ENCODE results near the gene TMEM269. TPM values are rescaled to one million over a fixed set of nuclear protein-coding genes. Genes with fewer than 3 reads are reported as not detected.
"Not testable (repeated sequence)": the region's sequence is repeated elsewhere in the genome, so short reads cannot be mapped to it uniquely, and the experiment has no call there.

Gene TMEM269
- polyA plus RNA-seq, 3 donors = 0.05 TPM; not detected in 2

DNA sequence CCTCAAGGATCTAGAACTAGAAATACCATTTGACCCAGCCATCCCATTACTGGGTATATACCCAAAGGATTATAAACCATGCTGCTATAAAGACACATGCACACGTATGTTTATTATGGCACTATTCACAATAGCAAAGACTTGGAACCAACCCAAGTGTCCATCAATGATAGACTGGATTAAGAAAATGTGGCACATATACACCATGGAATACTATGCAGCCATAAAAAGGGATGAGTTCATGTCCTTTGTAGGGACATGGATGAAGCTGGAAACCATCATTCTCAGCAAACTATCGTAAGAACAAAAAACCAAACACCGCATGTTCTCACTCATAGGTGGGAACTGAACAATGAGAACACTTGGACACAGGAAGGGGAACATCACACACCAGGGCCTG, 30.0 kb downstream of the TMEM269 start:
- not testable (repeated sequence) for H3K27ac ChIP-seq (ENCODE audit: low read depth, low read length)
- 83 to 100% (median 100%) methylated on average over 1 to 3 of the region's 3 CpGs for WGBS, 3 donors

DNA sequence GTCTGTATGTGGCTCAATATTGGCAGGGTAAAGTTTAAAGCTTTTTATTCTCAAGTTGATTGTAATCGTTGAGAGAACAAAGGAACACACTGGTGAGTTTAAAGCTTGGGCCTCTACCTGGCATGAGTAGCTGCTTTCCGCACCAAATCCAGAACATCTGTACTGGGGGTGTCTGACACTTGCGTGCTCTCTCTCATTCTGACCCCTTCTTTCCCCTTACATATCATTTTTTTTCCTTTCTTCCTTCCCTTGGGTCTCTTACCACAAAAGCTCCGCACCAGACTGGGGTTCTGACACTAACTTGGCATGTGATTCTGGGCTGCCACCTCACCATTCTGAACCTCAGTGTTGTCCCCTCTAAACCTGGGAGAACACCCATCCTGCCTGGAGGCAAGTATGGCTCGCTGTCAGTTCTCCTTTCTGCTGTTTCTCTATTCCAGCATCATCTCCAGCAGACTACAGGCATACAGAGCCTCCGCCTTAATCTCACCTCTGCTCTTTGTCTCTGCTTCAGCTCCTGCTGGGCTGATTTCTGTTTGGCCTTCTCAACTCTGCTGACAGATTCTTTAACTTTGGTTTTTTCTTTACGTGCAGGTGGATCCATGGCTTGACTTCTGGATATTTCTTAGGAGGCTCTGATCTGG, 31.3 kb downstream of the TMEM269 start:
- H3K27ac ChIP-seq (ENCODE audit: low read depth, low read length) = no peak overlapping the region
- 25 to 43% (median 27%) methylated on average over 7 of the region's 7 CpGs for WGBS, 3 donors

DNA sequence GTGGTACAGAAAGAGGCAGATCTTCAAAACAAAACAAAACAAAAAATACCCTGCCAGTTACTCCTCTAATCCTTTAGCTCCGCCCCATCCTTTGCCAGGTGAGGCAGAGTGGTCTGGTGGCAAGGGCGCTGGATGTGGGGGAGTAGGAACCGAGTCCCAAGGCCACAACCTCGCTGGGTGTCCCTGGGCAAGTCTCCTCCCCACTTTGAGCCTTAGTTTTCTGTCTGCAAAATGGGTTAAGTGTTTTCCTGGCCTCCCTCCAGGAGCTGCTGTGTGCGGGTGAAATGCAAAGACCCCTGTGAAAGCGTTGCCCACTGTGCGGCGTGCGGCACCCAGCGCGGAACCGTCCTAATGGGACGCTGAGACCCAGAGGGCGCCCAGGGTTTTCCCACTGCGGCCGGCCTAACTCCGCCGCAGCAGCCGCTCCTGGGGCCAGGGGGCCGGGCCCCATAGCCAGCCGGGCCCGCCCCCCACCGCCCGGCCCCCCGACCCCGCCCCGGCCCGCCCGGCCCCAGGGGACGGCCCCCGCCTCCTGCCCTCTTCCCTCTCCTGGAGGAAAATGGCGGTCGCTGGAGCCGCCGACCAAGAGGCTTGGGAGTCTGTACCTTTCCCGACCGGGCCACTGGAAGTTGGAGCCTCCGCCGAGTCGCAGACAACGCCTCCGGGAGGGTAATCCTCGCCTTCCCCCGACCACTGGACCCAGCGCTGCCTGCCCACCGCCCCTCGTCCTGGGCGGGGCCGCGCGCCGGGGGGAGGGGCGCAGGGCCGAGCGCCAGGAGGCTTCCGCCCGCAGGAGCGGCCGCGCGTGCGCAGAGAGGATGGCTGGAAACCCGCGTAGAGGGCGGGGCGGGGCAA, 32.0 kb downstream of the TMEM269 start, which contains the start of the genes ERMAP and SVBP:
ERMAP (plus strand) TSS at position 538 of the 855 bp plus-strand sequence. CDS start 13,327 bp downstream, outside the sequence.
SVBP (minus strand) TSS at position 813 of the 855 bp plus-strand sequence. CDS start 853 bp downstream, outside the sequence.
- 1% methylated on average over 51 to 66 of the region's 66 CpGs for WGBS, 3 donors
- H3K27ac ChIP-seq (ENCODE audit: low read depth, low read length) = peak within 1 kb of the TSS; percentile 19

DNA sequence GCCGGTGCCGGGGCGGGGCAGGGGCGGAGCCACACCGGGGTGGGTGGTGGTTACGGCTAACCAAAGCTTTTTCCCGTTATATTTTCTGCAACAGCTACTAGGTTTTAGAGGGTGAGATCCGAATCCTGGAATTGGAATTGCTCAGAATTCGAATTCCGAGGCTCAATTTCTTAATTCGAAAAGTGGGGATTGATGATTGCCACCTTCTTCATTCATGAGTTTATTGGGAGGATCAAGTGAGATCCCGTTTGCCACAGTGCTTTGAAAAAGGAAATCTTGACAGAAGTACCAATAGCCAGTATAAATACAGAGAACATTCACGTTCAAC, 32.6 kb downstream of the TMEM269 start:
- H3K27ac ChIP-seq (ENCODE audit: low read depth, low read length) = no peak overlapping the region
- 0 to 2% (median 0%) methylated on average over 13 of the region's 13 CpGs for WGBS, 3 donors

DNA sequence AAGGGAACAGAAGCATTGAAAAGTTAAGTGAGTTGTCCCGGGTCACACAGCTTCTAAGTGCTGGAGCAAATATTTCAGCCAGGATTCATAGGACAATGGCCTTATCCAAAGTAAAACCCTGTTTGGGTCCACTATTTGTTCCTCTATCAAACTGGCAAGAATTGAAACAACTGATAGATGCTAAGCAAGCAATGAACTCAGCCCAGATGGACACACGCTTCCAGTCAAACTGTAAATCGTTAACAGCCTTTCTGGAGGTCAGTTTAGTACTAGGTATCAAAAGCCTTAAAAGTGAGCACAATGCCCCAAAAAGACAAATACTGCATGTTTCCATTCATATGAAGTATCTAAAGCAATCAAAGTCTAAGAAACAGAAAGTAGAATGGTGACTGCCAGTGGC, 33.2 kb downstream of the TMEM269 start:
- 52 to 94% (median 91%) methylated on average over 3 of the region's 3 CpGs for WGBS, 3 donors
- no peak overlapping the region for H3K27ac ChIP-seq (ENCODE audit: low read depth, low read length)

DNA sequence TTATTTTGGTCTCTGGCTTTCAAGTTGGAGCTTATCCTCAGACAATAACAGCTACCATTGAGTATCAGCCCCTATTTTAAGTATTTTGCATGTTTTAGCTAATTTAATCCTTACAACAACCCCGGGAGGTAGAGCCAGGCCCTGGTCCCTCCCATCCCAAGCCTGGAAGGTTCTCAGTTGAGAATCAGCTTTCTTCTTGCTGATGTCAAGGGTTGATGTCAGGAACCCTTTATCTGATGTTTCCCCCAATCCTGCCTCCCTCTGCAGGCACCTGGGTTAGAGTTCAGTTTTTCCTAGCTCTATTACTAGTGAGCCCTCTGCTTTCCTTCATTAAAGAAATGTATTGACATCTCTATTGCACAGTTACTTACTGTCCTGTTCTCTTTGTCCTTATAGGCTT, 36.0 kb downstream of the TMEM269 start:
- 71 to 78% (median 76%) methylated on average over 1 of the region's 1 CpG for WGBS, 3 donors
- no peak overlapping the region for H3K27ac ChIP-seq (ENCODE audit: low read depth, low read length)

DNA sequence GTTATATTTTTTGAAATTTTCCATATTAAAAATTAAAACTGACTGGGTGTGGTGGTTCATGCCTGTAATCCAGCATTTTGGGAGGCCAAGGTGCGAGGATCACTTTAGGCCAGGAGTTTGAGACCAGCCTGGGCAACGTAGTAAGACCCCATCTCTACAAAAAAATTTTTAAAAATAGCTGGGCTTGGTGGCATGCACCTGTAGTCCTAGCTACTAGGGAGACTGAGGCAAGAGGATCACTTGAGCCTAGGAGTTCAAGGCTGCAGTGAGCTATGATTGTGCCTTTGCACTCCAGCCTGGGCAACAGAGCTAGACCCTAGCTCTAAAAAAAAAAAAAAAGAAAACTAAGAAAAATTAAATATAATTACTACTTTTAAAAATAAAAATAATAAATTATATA, 36.9 kb downstream of the TMEM269 start:
- no peak overlapping the region for H3K27ac ChIP-seq (ENCODE audit: low read depth, low read length)
- WGBS, 3 donors = 94 to 100% (median 96%) methylated on average over 2 of the region's 2 CpGs

DNA sequence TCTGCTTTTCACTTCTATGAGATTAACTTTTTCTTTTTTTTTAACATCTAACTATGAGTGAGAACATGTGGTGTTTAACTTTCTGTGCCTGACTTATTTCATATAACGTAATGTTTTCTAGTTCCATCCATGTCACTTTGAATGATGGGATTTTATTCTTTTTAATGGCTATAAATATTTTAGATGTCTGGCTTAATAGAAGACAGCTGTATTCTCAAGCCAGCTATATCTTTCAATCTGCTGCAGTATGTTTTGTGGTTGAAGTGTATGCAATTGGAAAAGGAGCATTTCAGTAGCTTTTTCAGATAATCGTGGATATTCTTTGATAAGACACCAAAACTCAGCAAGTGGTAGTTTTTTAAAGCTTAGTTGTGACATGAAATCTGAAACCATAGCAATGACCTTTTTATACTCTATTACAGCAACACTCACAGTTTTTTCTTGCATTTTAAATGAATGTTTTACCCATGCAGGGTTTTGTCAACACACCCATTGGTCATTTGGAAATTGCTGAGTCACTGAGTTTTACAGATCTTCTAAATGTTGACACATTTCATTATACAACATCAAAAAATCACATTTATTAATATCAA, 38.1 kb downstream of the TMEM269 start:
- no peak overlapping the region for H3K27ac ChIP-seq (ENCODE audit: low read depth, low read length)
- WGBS, 3 donors = 55 to 68% (median 57%) methylated on average over 2 of the region's 2 CpGs

DNA sequence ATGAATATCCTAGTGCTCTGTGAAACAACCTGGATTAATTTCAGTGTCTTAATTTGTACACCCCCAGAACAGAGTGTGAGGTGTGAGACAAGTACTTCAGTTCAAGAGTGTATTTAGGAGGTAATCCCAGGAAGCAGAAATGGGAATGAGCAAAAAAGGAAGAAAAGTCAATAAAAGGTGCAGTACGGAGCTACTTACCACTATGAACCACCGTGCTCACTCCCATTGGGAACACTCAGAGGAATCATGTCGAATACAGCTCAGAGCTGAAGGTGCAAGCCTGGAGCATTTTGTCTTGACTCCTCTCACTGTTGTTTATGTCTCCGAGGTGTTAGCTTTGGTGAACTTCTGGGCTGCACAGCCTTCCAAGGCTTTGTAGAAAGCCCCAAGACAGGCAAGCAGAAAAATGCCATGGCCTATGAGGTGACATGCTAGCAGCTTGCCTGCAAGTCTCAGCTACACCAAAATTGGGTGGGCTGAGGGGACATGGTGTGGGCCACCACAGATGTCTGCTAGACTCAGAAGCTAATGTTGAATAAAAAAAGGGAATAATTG, 39.8 kb downstream of the TMEM269 start:
- no peak overlapping the region for H3K27ac ChIP-seq (ENCODE audit: low read depth, low read length)
- 92 to 98% (median 95%) methylated on average over 4 of the region's 4 CpGs for WGBS, 3 donors

DNA sequence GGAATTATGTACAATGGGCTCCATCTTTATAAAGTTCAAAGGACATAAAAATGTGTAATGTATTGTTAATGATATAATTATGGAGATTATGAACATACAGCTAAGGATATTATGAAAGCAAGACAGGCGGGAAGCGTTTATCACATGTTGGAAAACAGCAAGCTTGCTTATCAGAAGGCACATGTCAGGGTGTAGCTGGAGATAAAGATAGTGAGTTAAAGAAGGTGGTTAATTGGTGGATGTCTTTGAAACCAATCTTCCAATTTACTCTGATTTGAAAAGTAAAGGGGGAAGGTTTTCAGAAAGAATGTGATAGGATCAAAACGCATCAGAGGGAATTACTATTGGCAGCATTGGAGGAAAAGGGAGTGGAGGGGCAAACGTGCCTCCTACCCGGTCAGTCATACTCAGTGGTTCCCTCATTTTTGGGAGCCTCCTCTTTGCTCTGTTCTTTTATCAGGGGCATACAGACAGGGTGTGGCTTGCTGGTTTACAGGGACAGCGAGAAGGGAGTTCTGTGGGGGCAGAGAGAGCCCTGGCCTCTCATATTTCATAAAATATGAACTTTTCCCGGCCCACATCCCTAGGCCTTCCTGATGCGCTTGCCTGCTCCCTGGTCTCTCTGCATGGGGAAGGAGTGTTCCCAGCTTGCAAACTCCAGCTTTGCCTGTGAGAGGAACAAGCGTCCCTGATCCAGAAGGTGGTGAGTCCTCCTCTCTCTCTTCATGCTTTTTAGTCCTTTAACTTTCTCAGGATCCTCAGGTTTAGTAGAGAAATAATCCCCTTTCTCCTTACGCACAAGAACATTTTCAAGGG, 40.5 kb downstream of the TMEM269 start:
- WGBS, 3 donors = 75 to 82% (median 78%) methylated on average over 10 of the region's 10 CpGs
- H3K27ac ChIP-seq (ENCODE audit: low read depth, low read length) = no peak overlapping the region

DNA sequence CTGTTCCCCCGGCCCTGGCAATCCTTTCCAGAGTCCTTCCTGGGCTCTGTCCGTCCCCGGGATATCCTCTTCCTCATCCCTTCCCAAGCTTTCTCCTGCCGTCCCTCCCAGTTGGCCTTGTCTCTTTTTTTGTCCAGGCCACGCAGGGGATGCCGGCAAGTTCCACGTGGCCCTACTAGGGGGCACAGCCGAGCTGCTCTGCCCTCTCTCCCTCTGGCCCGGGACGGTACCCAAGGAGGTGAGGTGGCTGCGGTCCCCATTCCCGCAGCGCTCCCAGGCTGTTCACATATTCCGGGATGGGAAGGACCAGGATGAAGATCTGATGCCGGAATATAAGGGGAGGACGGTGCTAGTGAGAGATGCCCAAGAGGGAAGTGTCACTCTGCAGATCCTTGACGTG, 45.8 kb downstream of the TMEM269 start:
- WGBS, 3 donors = 91 to 93% (median 93%) methylated on average over 17 of the region's 17 CpGs

DNA sequence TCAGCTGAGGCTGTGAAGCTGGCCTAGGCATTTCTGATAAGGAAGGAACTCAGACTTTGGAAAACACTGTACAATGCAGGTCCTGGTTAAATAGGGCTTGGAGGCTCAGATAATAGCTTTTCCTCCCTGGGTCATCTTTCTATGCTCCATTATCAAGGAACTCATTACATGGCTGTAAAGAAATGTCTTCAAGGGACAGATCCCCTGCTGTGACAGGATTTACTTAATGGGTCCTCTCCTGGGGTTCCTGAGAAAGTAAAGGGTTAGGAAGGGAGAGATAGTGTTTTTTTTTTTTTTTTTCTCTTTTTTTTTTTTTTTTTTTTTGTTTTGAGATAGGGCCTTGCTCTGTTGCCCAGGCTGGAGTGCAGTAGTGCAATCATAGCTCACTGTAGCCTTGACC, 46.5 kb downstream of the TMEM269 start:
- no peak overlapping the region for H3K27ac ChIP-seq (ENCODE audit: low read depth, low read length)

More for the DNA sequence above, 45.8 kb downstream of the TMEM269 start:
- no peak overlapping the region for H3K27ac ChIP-seq (ENCODE audit: low read depth, low read length)

DNA sequence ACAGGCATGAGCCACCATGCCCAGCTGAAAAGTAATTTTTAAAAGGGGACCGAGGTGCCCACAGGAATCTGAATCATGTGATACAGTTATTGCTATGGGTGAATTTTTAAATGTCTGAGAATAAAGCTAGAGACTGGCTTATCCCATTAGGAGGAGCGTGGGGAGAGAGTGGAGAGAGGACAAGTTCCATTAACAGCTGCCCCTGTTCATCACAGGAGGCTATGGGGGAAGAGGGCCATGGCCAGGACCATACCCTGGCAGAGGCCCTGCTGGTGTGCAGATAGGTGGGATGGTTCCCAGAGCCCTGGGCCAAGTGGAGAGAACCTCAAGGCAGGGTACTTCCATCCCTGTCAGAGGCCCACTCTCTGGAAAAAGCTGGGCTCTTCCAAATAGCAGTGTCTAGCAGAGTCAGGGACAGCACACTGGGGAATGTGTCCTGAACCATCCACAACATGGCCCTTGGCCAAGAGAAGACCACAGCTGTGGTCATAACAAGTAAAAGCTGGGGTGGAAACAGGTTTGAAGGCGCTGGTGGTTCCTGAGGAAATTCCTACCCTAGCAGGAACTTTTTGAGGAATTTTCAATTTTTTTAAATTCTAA, 48.0 kb downstream of the TMEM269 start:
- WGBS, 3 donors = 92 to 95% (median 95%) methylated on average over 3 of the region's 3 CpGs
- H3K27ac ChIP-seq (ENCODE audit: low read depth, low read length) = no peak overlapping the region

DNA sequence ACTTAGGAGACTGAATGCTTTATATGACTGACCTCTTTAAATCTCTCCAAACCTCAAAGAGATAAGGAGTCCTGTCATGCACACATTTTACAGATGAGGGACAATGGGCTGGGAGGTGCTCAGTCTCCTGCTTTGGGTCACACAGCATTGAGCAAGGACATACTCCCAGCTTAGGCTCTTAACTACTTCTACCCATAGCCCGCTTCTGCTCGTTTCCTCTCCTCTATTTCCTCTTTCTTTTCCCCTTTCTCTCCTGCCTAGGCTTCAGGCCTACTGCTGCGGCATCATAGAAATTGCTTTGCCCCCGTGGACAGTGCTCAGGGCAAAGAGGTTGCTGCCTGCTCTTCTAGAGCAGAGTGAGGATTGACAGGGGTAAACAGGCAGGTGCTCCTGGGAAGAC, 49.2 kb downstream of the TMEM269 start:
- H3K27ac ChIP-seq (ENCODE audit: low read depth, low read length) = no peak overlapping the region
- WGBS, 3 donors = 63 to 92% (median 68%) methylated on average over 4 of the region's 4 CpGs

DNA sequence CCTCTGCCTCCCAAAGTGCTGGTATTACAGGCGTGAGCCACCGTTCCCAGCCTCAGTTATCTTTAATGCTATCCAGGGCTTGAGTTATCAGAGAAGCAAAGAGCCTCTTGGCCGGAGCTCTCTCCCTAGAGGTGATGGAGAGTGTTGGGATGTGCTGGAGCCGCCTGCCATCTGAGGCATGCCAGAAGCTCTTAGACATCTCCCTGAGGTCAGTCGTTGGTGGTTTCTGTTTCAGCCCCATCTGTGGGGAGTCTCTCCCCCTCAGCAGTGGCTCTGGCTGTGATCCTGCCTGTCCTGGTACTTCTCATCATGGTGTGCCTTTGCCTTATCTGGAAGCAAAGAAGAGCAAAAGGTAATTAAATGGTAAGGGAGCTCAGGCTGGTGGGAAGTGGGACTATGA, 50.0 kb downstream of the TMEM269 start:
- WGBS, 3 donors = 83 to 89% (median 86%) methylated on average over 5 of the region's 5 CpGs
- H3K27ac ChIP-seq (ENCODE audit: low read depth, low read length) = no peak overlapping the region

DNA sequence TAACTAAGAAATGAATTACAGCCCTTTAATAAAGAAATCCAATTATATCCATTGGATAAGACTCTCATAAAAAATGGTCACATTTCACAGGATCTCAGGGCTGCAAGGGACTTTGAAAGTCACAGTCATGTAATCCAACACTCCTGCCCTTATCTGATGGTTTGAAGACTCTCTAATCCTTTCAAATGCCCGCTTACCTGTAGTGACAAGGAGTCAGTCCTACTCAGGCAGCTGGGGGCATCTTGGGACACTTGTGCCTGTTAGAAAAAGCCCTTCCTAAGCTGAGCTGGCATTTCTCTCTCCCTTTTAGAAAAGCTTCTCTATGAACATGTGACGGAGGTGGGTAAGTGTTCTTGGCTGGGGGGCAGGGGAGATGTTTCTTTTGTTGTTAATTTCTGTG, 50.6 kb downstream of the TMEM269 start:
- no peak overlapping the region for H3K27ac ChIP-seq (ENCODE audit: low read depth, low read length)
- WGBS, 3 donors = 92 to 98% (median 98%) methylated on average over 2 of the region's 2 CpGs

DNA sequence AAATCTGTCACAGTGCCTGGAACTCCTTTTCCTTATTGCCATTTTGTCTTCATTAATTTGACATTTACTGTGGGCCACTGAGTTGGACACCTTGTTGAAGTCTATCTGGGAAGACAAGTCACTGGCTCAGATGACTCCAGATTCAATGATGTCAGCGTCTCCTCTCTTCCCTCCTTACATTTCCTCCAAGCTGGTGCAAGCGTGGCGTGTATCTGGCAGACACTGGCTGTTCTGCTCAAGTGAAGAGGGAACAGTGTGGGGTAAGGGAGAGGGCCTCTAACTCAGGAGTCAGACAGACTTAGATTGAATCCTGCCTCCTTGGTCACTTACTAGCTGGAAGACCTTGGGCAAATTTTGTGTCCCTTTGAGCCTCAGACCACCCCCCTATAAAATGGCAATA, 52.9 kb downstream of the TMEM269 start:
- WGBS, 3 donors = 39 to 76% (median 58%) methylated on average over 3 of the region's 3 CpGs
- H3K27ac ChIP-seq (ENCODE audit: low read depth, low read length) = no peak overlapping the region

All from adipose tissue (tissue), 3 donors.